H9 (cell line): ENCODE measurements around the gene MAP3K20. TPM values are rescaled to one million over a fixed set of nuclear protein-coding genes. Genes with fewer than 3 reads are reported as not detected.

ENCODE experiments used
- DNase-seq: peaks from one replicate; pipeline ENCODE4 v3.0.0-alpha.2; 2017
- H2AFZ ChIP-seq: one replicate; pipeline ENCODE4 v1.6.1; 2013; ENCODE audit warnings: mild to moderate bottlenecking, low read length, control low read depth, moderate library complexity
- H2AK5ac ChIP-seq: 2 replicates; pipeline ENCODE4 v1.6.1; 2013; ENCODE audit warnings: low read length, control low read depth, mixed read lengths; ENCODE audit not compliant: insufficient read length
- H2BK120ac ChIP-seq: one replicate; pipeline ENCODE4 v1.6.1; 2013; ENCODE audit warnings: low read depth, mild to moderate bottlenecking, low read length, control low read depth, inconsistent platforms; ENCODE audit not compliant: poor library complexity, severe bottlenecking
- H2BK12ac ChIP-seq: 2 replicates; pipeline ENCODE4 v1.6.1; 2013; ENCODE audit warnings: low read length, control low read depth, mixed read lengths, low read depth; ENCODE audit not compliant: insufficient read length
- H2BK15ac ChIP-seq: 2 replicates; pipeline ENCODE4 v1.6.1; 2013; ENCODE audit warnings: low read depth, low read length, control low read depth
- H2BK20ac ChIP-seq: one replicate; pipeline ENCODE4 v1.6.1; 2013; ENCODE audit warnings: low read depth, mild to moderate bottlenecking, low read length, control low read depth, inconsistent platforms; ENCODE audit not compliant: poor library complexity, severe bottlenecking
- H2BK5ac ChIP-seq: 2 replicates; pipeline ENCODE4 v1.6.1; 2013; ENCODE audit warnings: low read length, control low read depth, mixed read lengths; ENCODE audit not compliant: insufficient read length
- H3K14ac ChIP-seq: 2 replicates; pipeline ENCODE4 v1.6.1; 2013; ENCODE audit warnings: low read length, control low read depth; ENCODE audit not compliant: insufficient read depth
- H3K18ac ChIP-seq: 2 replicates; pipeline ENCODE4 v1.6.1; 2013; ENCODE audit warnings: low read depth, mild to moderate bottlenecking, mixed read lengths, low read length, control low read depth; ENCODE audit not compliant: insufficient read length
- H3K23ac ChIP-seq: 2 replicates; pipeline ENCODE4 v1.6.1; 2013; ENCODE audit warnings: low read length, control low read depth, mixed read lengths, low read depth; ENCODE audit not compliant: insufficient read length
- H3K23me2 ChIP-seq: 2 replicates; pipeline ENCODE4 v1.6.1; 2013; ENCODE audit warnings: low read depth, mild to moderate bottlenecking, mixed read lengths, low read length, control low read depth; ENCODE audit not compliant: insufficient read length, poor library complexity, severe bottlenecking
- H3K27ac ChIP-seq: 2 replicates; pipeline ENCODE4 v1.5.1; 2013; ENCODE audit warnings: low read length, control low read depth, mixed read lengths, low read depth; ENCODE audit not compliant: insufficient read length
- H3K27me3 ChIP-seq: 2 replicates; pipeline ENCODE4 v1.6.1; 2013; ENCODE audit warnings: low read length, control low read depth, inconsistent platforms; ENCODE audit not compliant: insufficient read depth
- H3K4ac ChIP-seq: 2 replicates; pipeline ENCODE4 v1.6.1; 2013; ENCODE audit warnings: low read depth, mild to moderate bottlenecking, control low read depth, inconsistent platforms, low read length, moderate library complexity
- H3K4me1 ChIP-seq: 2 replicates; pipeline ENCODE4 v1.6.1; 2013; ENCODE audit warnings: low read length, control low read depth, inconsistent platforms; ENCODE audit not compliant: insufficient read depth
- H3K4me2 ChIP-seq: 2 replicates; pipeline ENCODE4 v1.6.1; 2013; ENCODE audit warnings: low read length, control low read depth, mixed read lengths; ENCODE audit not compliant: insufficient read length, insufficient read depth
- H3K56ac ChIP-seq: 2 replicates; pipeline ENCODE4 v1.6.1; 2013; ENCODE audit warnings: low read depth, mild to moderate bottlenecking, mixed read lengths, low read length, control low read depth; ENCODE audit not compliant: insufficient read length
- H3K79me1 ChIP-seq: 2 replicates; pipeline ENCODE4 v1.6.1; 2013; ENCODE audit warnings: low read depth, mild to moderate bottlenecking, moderate library complexity, low read length, control low read depth, inconsistent platforms; ENCODE audit not compliant: insufficient read depth, poor library complexity, severe bottlenecking
- H3K79me2 ChIP-seq: 2 replicates; pipeline ENCODE4 v1.6.1; 2013; ENCODE audit warnings: low read length, control low read depth, inconsistent platforms; ENCODE audit not compliant: insufficient read depth
- H3K9ac ChIP-seq: 2 replicates; pipeline ENCODE4 v1.6.1; 2013; ENCODE audit warnings: low read length, control low read depth, mixed read lengths; ENCODE audit not compliant: insufficient read length; ENCODE audit errors: extremely low read depth
- H3K9me3 ChIP-seq: one replicate; pipeline ENCODE4 v1.6.1; 2013; ENCODE audit warnings: low read depth, low read length, inconsistent platforms; ENCODE audit not compliant: control insufficient read depth
- H3T11ph ChIP-seq: one replicate; pipeline ENCODE4 v1.6.1; 2013; ENCODE audit warnings: mild to moderate bottlenecking, low read length, control low read depth, inconsistent platforms
- H4K20me1 ChIP-seq: one replicate; pipeline ENCODE4 v1.6.1; 2013; ENCODE audit not compliant: control insufficient read depth, insufficient read length, insufficient read depth
- H4K5ac ChIP-seq: 2 replicates; pipeline ENCODE4 v1.6.1; 2013; ENCODE audit warnings: low read depth, mild to moderate bottlenecking, mixed read lengths, low read length, control low read depth; ENCODE audit not compliant: insufficient read length
- H4K8ac ChIP-seq: replicated peaks from 2 replicates; pipeline ENCODE4 v1.6.1; 2013; ENCODE audit warnings: low read length, control low read depth, mixed read lengths, low read depth; ENCODE audit not compliant: insufficient read length
- H4K91ac ChIP-seq: 2 replicates; pipeline ENCODE4 v1.6.1; 2013; ENCODE audit warnings: low read depth, mild to moderate bottlenecking, moderate library complexity, mixed read lengths, low read length, control low read depth; ENCODE audit not compliant: insufficient read length
- H3K27ac Mint-ChIP-seq, 3 experiments: 2 replicates in 2 of 3; 3 replicates in 1 of 3; pipeline ENCODE4 v1.8.0; 2020 to 2021; ENCODE audit warnings: mixed read lengths in 3 of 3, mild to moderate bottlenecking in 1 of 3, moderate library complexity in 1 of 3
- H3K27me3 Mint-ChIP-seq: 2 replicates; pipeline ENCODE4 v1.8.0; 2021; ENCODE audit warnings: low read depth, mild to moderate bottlenecking, moderate library complexity, mixed read lengths
- H3K36me3 Mint-ChIP-seq, 3 experiments: 2 replicates in 2 of 3; 3 replicates in 1 of 3; pipeline ENCODE4 v1.8.0; 2020 to 2021; ENCODE audit warnings: low read depth in 3 of 3, mixed read lengths in 3 of 3; ENCODE audit not compliant: insufficient read depth in 1 of 3
- H3K4me1 Mint-ChIP-seq, 2 experiments: 2 replicates each; pipeline ENCODE4 v1.8.0; 2020; ENCODE audit warnings: mixed read lengths in 2 of 2
- H3K4me3 Mint-ChIP-seq, 2 experiments: 2 replicates in 1 of 2; 3 replicates in 1 of 2; pipeline ENCODE4 v1.8.0; 2020 to 2021; ENCODE audit warnings: mild to moderate bottlenecking in 2 of 2, mixed read lengths in 2 of 2, moderate library complexity in 1 of 2
- H3K9me3 Mint-ChIP-seq, 2 experiments: 2 replicates in 1 of 2; 3 replicates in 1 of 2; pipeline ENCODE4 v1.8.0; 2020; ENCODE audit warnings: mild to moderate bottlenecking in 2 of 2, mixed read lengths in 2 of 2, moderate library complexity in 1 of 2
- CTCF ChIP-seq: fragments of 200-600 bp; sonication (generic); conservative IDR thresholded peaks from 3 replicates; pipeline ENCODE4 v1.8.0; 2021; ENCODE audit warnings: antibody characterized with exemption, mild to moderate bottlenecking
- WGBS: extraction: QIAGEN DNeasy Blood & Tissue Kit; methylation state at CpG from one replicate; pipeline ENCODE4 v1.1.7; 2013; ENCODE audit warnings: missing lambda C conversion rate, low lambda C conversion rate, mixed read lengths; ENCODE audit not compliant: insufficient read length; ENCODE audit errors: extremely low coverage; 5-methylcytosine and 5-hydroxymethylcytosine counted together
- total RNA-seq: library from RNA; stranded (reverse); gene quantifications from 2 replicates; pipeline ENCODE4 v1.2.1, GENCODE V29; 2021

Gene MAP3K20
- total RNA-seq, 1 experiment from 2014 or later = 8.7 TPM

DNA sequence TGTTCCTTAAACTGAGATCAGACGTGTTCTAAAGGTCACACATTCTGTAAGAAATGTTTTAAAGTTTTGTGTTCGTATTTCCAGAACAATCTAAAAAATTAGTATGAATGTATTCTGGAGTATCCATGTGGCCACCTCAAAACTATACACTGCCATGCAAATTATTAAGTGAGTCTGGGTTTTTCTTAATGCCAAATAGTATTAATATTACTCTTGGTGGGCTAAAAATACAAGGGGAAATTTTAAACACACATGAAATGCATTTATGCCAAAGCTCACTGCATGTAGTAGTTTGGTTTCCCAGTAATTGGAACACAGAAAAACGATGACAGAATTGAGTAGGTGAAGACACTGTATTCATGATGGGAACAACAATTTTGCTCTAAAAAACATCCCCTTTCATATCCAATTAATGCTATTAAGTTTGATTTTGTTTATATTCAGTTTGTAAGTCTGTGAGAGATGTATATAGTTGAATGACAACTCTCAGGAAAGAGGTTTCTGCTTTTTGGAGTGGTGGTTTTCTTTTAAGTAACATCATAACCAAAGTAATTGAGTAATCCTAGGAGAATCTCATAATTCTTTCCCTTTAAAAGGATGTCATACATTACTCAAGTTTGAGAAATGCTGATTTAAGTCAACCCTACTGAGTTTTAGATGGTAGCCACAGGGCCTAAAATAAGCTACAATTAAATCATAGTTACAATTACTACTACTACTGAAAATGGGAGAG lies 203.3 kb downstream of the MAP3K20 start:
- H3K27ac ChIP-seq = no peak overlapping the region
- no peak overlapping the region for H4K8ac ChIP-seq
- no peak for TF ChIP-seq CTCF
- no peaks in the 10 kb centered on the region for H3K9me3 ChIP-seq
- no peak overlapping the region for H2BK15ac ChIP-seq
- H3K18ac ChIP-seq = no peak overlapping the region
- no peak overlapping the region for H2AK5ac ChIP-seq
- no peak overlapping the region for H3K56ac ChIP-seq
- H4K20me1 ChIP-seq = no peaks in the 10 kb centered on the region
- Mint-ChIP-seq H3K4me3 (no peak overlapping the region), H3K4me1 (no peaks in the 10 kb centered on the region), H3K36me3 (peaks cover 0 to 18% (median 5%) of the 10 kb centered on the region in 3 experiments; a peak in 6 of 7 replicates), H3K27ac (no peak overlapping the region), H3K9me3 (peaks cover 14 to 23% of the 10 kb centered on the region in 2 experiments), H3K27me3 (no peaks in the 10 kb centered on the region; the same call in 1 of the 2 replicates)
- H4K91ac ChIP-seq = no peak overlapping the region
- H3K4me1 ChIP-seq = no peaks in the 10 kb centered on the region
- no peaks in the 10 kb centered on the region for H3K79me1 ChIP-seq
- H3K27me3 ChIP-seq = no peaks in the 10 kb centered on the region
- no peaks in the 10 kb centered on the region for H3K79me2 ChIP-seq
- no peak overlapping the region for H2BK120ac ChIP-seq
- no CpG with 5 or more reads among the region's 3 CpGs for WGBS
- H3K23me2 ChIP-seq = no peaks in the 10 kb centered on the region
- no peak overlapping the region for H3K9ac ChIP-seq
- no peak overlapping the region for H4K5ac ChIP-seq
- no peak for DNase-seq
- H3K4me2 ChIP-seq = no peak overlapping the region
- no peak overlapping the region for H2AFZ ChIP-seq
- H2BK20ac ChIP-seq = no peak overlapping the region
- no peak overlapping the region for H2BK12ac ChIP-seq
- no peak overlapping the region for H3K23ac ChIP-seq
- H3K14ac ChIP-seq = no peak overlapping the region
- H3T11ph ChIP-seq = no peak overlapping the region
- no peak overlapping the region for H2BK5ac ChIP-seq
- H3K4ac ChIP-seq = no peak overlapping the region
